Neural crest cell (in vitro differentiated cells): ENCODE results near the gene TMEM40. TPM values are rescaled to one million over a fixed set of nuclear protein-coding genes. Genes with fewer than 3 reads are reported as not detected.

Experiments
- DNase-seq: peaks from one replicate; pipeline ENCODE4 v3.0.0; 2021; ENCODE audit warnings: low read depth, mixed read lengths, low spot score
- H3K27ac Mint-ChIP-seq: one replicate; pipeline ENCODE4 v1.8.0; 2021; ENCODE audit warnings: mild to moderate bottlenecking, mixed read lengths; ENCODE audit not compliant: unreplicated experiment
- H3K27me3 Mint-ChIP-seq: 2 replicates; pipeline ENCODE4 v1.8.0; 2021; ENCODE audit warnings: low read depth, mild to moderate bottlenecking, mixed read lengths
- H3K36me3 Mint-ChIP-seq: 2 replicates; pipeline ENCODE4 v1.8.0; 2021; ENCODE audit warnings: low read depth, mild to moderate bottlenecking, mixed read lengths
- H3K4me1 Mint-ChIP-seq: 2 replicates; pipeline ENCODE4 v1.8.0; 2021; ENCODE audit warnings: mixed read lengths
- H3K4me3 Mint-ChIP-seq: one replicate; pipeline ENCODE4 v1.8.0; 2021; ENCODE audit warnings: mild to moderate bottlenecking, mixed read lengths
- H3K9me3 Mint-ChIP-seq: 2 replicates; pipeline ENCODE4 v1.8.0; 2021; ENCODE audit warnings: mixed read lengths
- long read RNA-seq: library from polyadenylated mRNA; unstranded; transcript quantifications from one replicate; pipeline ENCODE4 v2.0.0, GENCODE V29; 2020
- total RNA-seq: library from RNA; stranded (reverse); gene quantifications from 2 replicates; pipeline ENCODE4 v1.2.1, GENCODE V29; 2021
- TF ChIP-seq, protein P1 (sequence below): fragments of 200-600 bp; sonication (generic); conservative IDR thresholded peaks from 2 replicates; pipeline ENCODE4 v1.5.0; 2021; ENCODE audit warnings: antibody characterized with exemption, mild to moderate bottlenecking

Gene TMEM40, protein sequence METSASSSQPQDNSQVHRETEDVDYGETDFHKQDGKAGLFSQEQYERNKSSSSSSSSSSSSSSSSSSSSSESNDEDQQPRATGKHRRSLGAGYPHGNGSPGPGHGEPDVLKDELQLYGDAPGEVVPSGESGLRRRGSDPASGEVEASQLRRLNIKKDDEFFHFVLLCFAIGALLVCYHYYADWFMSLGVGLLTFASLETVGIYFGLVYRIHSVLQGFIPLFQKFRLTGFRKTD
- not detected in 2 replicates for total RNA-seq
- long read RNA-seq = 0 reads

DNA sequence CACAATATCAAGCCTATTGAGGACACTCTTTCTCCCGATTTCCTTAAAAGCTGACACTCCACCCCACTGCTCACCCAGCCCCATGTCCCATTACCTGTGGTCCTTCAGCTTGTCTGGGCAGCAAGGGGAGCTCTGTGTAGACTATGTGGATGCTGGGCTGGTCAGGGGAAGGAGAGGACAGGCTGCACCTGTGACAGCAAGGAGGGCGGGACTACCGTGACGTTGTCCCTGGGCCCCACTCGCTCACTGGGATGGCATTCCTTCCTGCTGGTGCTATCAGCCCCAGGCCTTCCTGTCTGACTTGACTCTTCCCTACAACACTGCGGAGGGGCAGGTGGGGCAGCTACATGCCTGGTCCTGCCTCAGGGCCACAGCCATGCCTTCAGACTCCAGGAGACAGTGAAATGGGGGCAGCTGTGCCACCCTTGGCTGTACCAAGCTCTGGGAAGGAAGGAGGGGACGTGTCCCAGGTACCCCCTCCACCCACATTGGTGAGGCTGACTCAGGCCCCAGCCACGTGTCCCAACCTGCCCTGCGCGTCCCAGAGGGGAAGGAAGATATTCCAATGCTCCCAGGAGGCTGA, at the start of gene TMEM40:
TSS of gene TMEM40 (minus strand) at position 163 of the 583 bp plus-strand sequence. CDS start 9,427 bp downstream, outside the sequence.
- H3K4me1 Mint-ChIP-seq = no peaks in the 10 kb centered on the region
- H3K4me3 Mint-ChIP-seq = no peak within 1 kb of the TSS
- H3K9me3 Mint-ChIP-seq = no peaks in the 10 kb centered on the region
- H3K36me3 Mint-ChIP-seq = no peaks in the 10 kb centered on the region
- no peak for DNase-seq
- H3K27ac Mint-ChIP-seq = peak within 1 kb of the TSS; percentile 50
- no peaks in the 10 kb centered on the region for H3K27me3 Mint-ChIP-seq
- TF ChIP-seq, protein P1, sequence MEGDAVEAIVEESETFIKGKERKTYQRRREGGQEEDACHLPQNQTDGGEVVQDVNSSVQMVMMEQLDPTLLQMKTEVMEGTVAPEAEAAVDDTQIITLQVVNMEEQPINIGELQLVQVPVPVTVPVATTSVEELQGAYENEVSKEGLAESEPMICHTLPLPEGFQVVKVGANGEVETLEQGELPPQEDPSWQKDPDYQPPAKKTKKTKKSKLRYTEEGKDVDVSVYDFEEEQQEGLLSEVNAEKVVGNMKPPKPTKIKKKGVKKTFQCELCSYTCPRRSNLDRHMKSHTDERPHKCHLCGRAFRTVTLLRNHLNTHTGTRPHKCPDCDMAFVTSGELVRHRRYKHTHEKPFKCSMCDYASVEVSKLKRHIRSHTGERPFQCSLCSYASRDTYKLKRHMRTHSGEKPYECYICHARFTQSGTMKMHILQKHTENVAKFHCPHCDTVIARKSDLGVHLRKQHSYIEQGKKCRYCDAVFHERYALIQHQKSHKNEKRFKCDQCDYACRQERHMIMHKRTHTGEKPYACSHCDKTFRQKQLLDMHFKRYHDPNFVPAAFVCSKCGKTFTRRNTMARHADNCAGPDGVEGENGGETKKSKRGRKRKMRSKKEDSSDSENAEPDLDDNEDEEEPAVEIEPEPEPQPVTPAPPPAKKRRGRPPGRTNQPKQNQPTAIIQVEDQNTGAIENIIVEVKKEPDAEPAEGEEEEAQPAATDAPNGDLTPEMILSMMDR = no peak

DNA sequence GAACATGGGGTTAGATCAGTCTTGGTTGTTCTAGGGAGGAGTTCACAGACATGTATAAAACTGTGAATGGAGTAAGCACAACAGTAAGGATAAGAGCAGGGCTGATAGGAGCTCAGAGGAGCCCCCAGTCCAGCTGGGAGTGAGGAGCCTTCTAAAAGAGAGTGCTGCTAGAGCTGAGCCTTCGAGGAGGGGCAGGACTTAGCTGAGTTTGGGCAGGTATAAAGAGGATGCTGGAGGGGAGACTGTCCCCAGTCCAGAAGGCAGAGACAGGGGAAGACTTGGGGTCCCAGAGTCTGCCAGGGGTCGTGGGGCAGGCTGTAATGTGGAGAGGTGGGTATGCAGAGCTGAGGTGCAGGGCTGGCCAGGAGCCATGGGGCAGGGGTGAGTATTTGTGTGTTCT, 49.5 kb upstream of the TMEM40 start:
- peak overlapping the region; percentile 56 for H3K4me3 Mint-ChIP-seq
- H3K9me3 Mint-ChIP-seq = no peaks in the 10 kb centered on the region
- no peak overlapping the region for H3K27ac Mint-ChIP-seq
- peaks cover 5% of the 10 kb centered on the region for H3K36me3 Mint-ChIP-seq
- no peaks in the 10 kb centered on the region for H3K27me3 Mint-ChIP-seq
- H3K4me1 Mint-ChIP-seq = peaks cover 13% of the 10 kb centered on the region
- TF ChIP-seq, protein P1 = no peak
- no peak for DNase-seq

DNA sequence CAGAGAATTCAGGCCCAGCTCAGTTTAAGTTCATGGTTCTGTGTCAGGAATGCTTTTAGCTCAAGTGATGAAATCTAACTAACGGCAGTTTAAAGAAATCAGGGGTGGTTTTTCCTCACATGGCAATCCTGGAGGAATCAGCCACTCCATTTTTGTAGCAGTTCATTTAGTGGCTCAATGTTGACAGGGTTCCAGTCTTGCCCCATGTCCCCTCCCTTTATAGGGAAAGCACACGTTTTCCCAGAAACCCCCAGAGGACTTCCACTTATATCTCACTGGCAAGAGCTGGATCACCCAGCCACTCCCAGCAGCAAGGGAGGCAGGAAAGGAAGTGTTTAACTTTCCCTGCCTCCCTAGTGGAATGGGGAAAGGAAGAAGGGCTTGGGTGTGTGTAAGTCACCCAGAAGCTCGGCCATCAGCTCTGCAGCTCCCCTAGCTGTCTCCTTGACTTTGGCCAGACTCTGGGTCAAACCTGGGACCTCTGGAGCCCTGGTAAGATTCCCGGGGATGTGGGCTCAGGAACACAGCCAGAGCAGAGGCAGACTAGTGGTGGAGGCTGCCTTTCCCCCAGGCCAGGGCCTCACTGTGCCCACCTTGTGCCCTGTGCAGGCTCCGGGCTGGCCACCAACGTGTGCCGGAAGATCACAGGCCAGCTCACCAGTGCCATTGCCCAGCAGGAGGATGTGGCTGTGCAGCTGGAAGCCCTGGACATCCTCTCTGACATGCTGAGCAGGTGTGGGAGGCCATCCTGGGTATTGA, 48.7 kb upstream of the TMEM40 start:
- peaks cover 5% of the 10 kb centered on the region for H3K36me3 Mint-ChIP-seq

DNA sequence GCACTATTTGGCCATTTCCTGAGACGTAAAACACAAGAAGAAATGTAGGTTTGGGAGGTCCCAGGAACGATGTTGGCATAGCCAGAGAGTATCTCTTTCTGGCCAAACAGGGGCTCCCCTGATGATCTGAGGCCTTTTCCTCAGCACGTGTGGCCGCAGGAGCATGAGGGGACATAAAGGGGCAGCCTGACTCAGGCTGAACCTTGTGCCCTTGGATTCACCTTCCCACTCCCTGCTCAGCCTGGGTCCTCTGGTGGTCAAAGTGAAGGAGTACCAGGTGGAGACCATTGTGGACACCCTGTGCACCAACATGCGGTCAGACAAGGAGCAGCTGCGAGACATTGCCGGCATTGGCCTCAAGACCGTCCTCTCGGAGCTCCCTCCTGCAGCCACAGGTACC, 48.0 kb upstream of the TMEM40 start:
- Mint-ChIP-seq H3K36me3 (peaks cover 5% of the 10 kb centered on the region), H3K4me3 (no peak overlapping the region), H3K27ac (no peak overlapping the region), H3K4me1 (peaks cover 13% of the 10 kb centered on the region), H3K27me3 (no peaks in the 10 kb centered on the region), H3K9me3 (no peaks in the 10 kb centered on the region)
- no peak for DNase-seq
- TF ChIP-seq, protein P1 = no peak

More for the DNA sequence above, 48.7 kb upstream of the TMEM40 start:
- TF ChIP-seq, protein P1 = no peak
- Mint-ChIP-seq H3K27me3 (no peaks in the 10 kb centered on the region), H3K9me3 (no peaks in the 10 kb centered on the region), H3K27ac (no peak overlapping the region), H3K4me1 (peaks cover 13% of the 10 kb centered on the region), H3K4me3 (peak overlapping the region; percentile 56)
- no peak for DNase-seq

DNA sequence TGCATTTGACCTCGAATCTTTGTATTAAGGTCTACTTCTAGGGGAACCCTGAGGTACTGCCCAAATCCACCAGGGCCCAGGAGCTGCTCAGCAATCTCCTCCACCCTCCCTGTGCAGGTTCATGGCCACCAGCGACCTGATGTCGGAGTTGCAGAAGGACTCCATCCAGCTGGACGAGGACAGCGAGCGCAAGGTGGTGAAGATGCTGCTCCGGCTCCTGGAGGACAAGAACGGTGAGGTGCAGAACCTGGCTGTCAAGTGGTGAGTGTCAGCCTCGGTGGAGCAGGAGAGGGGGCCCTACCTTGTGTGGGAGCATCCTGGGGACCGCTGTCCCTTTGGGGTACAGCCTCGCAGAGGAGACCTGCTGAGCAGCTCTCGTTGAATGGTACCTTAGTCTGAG, 44.3 kb upstream of the TMEM40 start:
- no peak for DNase-seq
- Mint-ChIP-seq H3K27me3 (no peaks in the 10 kb centered on the region), H3K4me3 (no peak overlapping the region), H3K4me1 (no peaks in the 10 kb centered on the region), H3K36me3 (peaks cover 5% of the 10 kb centered on the region), H3K9me3 (no peaks in the 10 kb centered on the region), H3K27ac (no peak overlapping the region)
- TF ChIP-seq, protein P1 = no peak
